ENCODE measurements around the gene TUBB8.

The TUBB8 gene

GRCh38 chr10:85044-85443 lies 35.9 kb upstream of the TUBB8 start:
- H3K36me3 ChIP-seq (ENCODE audit: low read length), result no peaks in the 10 kb centered on the region
- TF ChIP-seq, protein P1, sequence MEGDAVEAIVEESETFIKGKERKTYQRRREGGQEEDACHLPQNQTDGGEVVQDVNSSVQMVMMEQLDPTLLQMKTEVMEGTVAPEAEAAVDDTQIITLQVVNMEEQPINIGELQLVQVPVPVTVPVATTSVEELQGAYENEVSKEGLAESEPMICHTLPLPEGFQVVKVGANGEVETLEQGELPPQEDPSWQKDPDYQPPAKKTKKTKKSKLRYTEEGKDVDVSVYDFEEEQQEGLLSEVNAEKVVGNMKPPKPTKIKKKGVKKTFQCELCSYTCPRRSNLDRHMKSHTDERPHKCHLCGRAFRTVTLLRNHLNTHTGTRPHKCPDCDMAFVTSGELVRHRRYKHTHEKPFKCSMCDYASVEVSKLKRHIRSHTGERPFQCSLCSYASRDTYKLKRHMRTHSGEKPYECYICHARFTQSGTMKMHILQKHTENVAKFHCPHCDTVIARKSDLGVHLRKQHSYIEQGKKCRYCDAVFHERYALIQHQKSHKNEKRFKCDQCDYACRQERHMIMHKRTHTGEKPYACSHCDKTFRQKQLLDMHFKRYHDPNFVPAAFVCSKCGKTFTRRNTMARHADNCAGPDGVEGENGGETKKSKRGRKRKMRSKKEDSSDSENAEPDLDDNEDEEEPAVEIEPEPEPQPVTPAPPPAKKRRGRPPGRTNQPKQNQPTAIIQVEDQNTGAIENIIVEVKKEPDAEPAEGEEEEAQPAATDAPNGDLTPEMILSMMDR (IDR thresholded peaks at IDR 0.05; ENCODE audit: insufficient read depth, low read length, poor library complexity, severe bottlenecking), result no peak
- TF ChIP-seq EZH2phosphoT487 (conservative IDR thresholded peaks at IDR 0.05; ENCODE audit: low read length), result no peak

DNA sequence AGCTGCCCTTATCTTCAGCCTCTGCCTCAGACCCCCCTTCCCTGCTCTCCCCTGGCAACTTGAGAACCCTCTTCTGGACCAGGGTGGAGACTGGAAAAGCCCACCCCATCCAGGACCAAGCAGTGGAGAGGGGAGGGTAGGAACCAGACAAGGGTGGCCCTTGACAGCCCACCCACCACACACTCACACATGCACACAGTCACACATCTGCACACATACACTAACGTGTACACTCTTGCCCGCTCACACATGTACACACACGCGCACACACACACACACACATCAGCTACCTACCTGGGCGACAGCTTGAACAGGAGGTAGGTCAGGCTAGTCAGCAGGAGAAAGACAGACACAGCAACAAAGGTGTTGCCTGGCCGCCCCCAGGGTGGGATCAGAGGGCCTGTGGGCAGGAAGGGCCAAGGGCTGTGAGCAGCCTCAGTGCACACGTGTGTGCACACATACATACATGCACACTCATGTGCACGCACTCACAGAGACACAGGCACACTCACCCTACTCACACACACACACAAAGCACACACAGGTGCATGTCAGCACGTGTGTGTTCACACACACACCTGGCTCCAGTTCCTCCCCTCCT lies 34.9 kb upstream of the TUBB8 start:
- no peaks in the 10 kb centered on the region for H3K9me2 ChIP-seq (replicated peaks; ENCODE audit: insufficient read depth, low read length)
- TF ChIP-seq, protein P1 (IDR thresholded peaks at IDR 0.05; ENCODE audit: insufficient read depth, low read length, poor library complexity, severe bottlenecking), result no peak
- no peak for TF ChIP-seq EZH2phosphoT487 (conservative IDR thresholded peaks at IDR 0.05; ENCODE audit: low read length)

More at GRCh38 chr10:85044-85443, 35.9 kb upstream of the TUBB8 start:
- Histone ChIP-seq H3K27me3 (ENCODE audit: low read length) (no peaks in the 10 kb centered on the region), H4K20me1 (ENCODE audit: low read depth, low read length) (no peaks in the 10 kb centered on the region), H3K9ac (ENCODE audit: low read length) (no peak overlapping the region), H3K79me2 (ENCODE audit: insufficient read depth, low read length) (no peaks in the 10 kb centered on the region), H3K9me2 (replicated peaks; ENCODE audit: insufficient read depth, low read length) (no peaks in the 10 kb centered on the region), H3F3A (ENCODE audit: insufficient read depth) (no peaks in the 10 kb centered on the region), H3K4me3 (ENCODE audit: insufficient read depth, low read length, poor library complexity, severe bottlenecking) (no peak overlapping the region), H3K9me3 (ENCODE audit: insufficient read depth, low read length) (no peaks in the 10 kb centered on the region), H2AFZ (ENCODE audit: low read depth, low read length, severe bottlenecking) (no peak overlapping the region), H3K27ac (ENCODE audit: low read depth, low read length) (no peak overlapping the region), H3K4me2 (ENCODE audit: low read depth, low read length, poor library complexity, severe bottlenecking) (no peak overlapping the region)

DNA sequence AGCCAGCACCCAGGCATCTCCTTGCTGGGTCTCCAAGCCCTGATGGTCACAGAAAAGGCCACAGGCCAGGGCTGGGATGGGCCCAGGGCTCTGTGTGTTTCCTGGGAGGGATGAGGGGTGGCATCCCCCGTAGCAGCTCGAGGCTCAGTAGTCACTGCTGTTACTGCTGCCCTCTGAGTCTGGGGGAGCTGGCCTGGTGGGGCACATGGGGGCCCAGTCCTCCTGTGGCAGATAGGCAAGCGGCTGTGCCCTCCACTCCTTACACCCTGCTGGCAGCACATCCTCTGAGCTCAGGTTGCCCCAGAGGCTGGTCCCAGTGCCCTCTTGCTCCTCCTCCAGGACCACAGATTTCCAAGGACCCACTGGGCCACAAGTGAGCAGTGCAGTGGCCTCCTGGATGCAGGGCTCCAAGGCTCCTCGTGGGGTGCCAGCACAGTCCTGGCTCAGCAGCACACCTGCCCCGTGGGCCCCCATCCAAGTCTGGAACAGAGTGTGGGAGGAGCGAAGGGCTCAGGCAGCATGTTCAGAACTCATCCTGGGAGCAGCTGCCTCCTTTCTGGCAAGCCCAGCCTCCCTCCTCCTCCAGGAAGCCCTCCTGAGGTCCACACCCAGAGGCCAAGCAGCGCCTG lies 31.5 kb upstream of the TUBB8 start:
- Histone ChIP-seq H3K4me3 (ENCODE audit: insufficient read depth, low read length, poor library complexity, severe bottlenecking) (no peak overlapping the region), H3K79me2 (ENCODE audit: insufficient read depth, low read length) (no peaks in the 10 kb centered on the region), H3K36me3 (ENCODE audit: low read length) (no peaks in the 10 kb centered on the region), H3K4me2 (ENCODE audit: low read depth, low read length, poor library complexity, severe bottlenecking) (no peak overlapping the region), H3K27ac (ENCODE audit: low read depth, low read length) (no peak overlapping the region), H3K9me3 (ENCODE audit: insufficient read depth, low read length) (no peaks in the 10 kb centered on the region), H3K9me2 (replicated peaks; ENCODE audit: insufficient read depth, low read length) (no peaks in the 10 kb centered on the region), H4K20me1 (ENCODE audit: low read depth, low read length) (no peaks in the 10 kb centered on the region), H3K27me3 (ENCODE audit: low read length) (no peaks in the 10 kb centered on the region), H3F3A (ENCODE audit: insufficient read depth) (no peaks in the 10 kb centered on the region), H3K9ac (ENCODE audit: low read length) (no peak overlapping the region), H2AFZ (ENCODE audit: low read depth, low read length, severe bottlenecking) (no peak overlapping the region)
- TF ChIP-seq, protein P1 (IDR thresholded peaks at IDR 0.05; ENCODE audit: insufficient read depth, low read length, poor library complexity, severe bottlenecking), result no peak
- no peak for TF ChIP-seq EZH2phosphoT487 (conservative IDR thresholded peaks at IDR 0.05; ENCODE audit: low read length)

More for the DNA sequence above, 34.9 kb upstream of the TUBB8 start:
- H2AFZ ChIP-seq (ENCODE audit: low read depth, low read length, severe bottlenecking), result no peak overlapping the region
- H3K4me3 ChIP-seq (ENCODE audit: insufficient read depth, low read length, poor library complexity, severe bottlenecking), result no peak overlapping the region
- no peaks in the 10 kb centered on the region for H3F3A ChIP-seq (ENCODE audit: insufficient read depth)
- H3K4me2 ChIP-seq (ENCODE audit: low read depth, low read length, poor library complexity, severe bottlenecking), result no peak overlapping the region
- H3K9me3 ChIP-seq (ENCODE audit: insufficient read depth, low read length), result no peaks in the 10 kb centered on the region
- no peak overlapping the region for H3K9ac ChIP-seq (ENCODE audit: low read length)
- no peaks in the 10 kb centered on the region for H3K36me3 ChIP-seq (ENCODE audit: low read length)
- H3K27ac ChIP-seq (ENCODE audit: low read depth, low read length), result no peak overlapping the region
- no peaks in the 10 kb centered on the region for H3K79me2 ChIP-seq (ENCODE audit: insufficient read depth, low read length)
- no peaks in the 10 kb centered on the region for H4K20me1 ChIP-seq (ENCODE audit: low read depth, low read length)
- H3K27me3 ChIP-seq (ENCODE audit: low read length), result no peaks in the 10 kb centered on the region

All from SU-DHL-6 (cell line).